MM.1S (cell line): ENCODE data around the gene UBE2E2.

ENCODE experiments used
- EZH2 ChIP-seq: fragments of 300-600 bp; sonication (generic); optimal IDR thresholded peaks from 2 replicates; pipeline ENCODE3; 2017; ENCODE audit warnings: low read depth, mild to moderate bottlenecking, antibody characterized with exemption, low read length, mixed read lengths
- EZH2phosphoT487 ChIP-seq: fragments of 300-600 bp; sonication (generic); IDR thresholded peaks from 2 replicates; pipeline ENCODE4 v1.6.1; 2018; ENCODE audit warnings: antibody characterized with exemption, low read length
- TF ChIP-seq, protein P1 (sequence below): fragments of 300-600 bp; sonication (generic); IDR thresholded peaks from 2 replicates; pipeline ENCODE4 v1.5.1; 2016; ENCODE audit warnings: antibody characterized with exemption, low read length, mixed read lengths

DNA sequence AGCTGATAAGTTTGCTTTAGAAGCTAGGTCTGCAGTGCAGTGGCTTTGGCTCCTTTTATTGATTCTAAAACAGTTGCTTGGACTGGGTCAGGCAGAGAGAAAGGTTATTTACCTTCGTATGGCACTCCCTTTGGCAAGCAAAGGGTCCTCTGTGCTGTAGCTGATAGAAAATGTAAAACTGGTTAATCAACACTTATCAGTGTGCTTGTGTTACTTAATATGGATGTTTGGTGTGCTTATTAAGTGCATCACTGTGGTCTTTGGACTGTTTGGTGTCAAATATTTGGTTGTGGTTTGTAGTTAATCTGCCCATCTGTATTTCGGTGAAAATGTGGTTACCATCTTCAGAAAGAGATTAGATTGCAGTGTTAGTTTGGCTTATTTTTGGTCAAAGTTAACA lies 16.0 kb downstream of the UBE2E2 start:
- TF ChIP-seq, protein P1, sequence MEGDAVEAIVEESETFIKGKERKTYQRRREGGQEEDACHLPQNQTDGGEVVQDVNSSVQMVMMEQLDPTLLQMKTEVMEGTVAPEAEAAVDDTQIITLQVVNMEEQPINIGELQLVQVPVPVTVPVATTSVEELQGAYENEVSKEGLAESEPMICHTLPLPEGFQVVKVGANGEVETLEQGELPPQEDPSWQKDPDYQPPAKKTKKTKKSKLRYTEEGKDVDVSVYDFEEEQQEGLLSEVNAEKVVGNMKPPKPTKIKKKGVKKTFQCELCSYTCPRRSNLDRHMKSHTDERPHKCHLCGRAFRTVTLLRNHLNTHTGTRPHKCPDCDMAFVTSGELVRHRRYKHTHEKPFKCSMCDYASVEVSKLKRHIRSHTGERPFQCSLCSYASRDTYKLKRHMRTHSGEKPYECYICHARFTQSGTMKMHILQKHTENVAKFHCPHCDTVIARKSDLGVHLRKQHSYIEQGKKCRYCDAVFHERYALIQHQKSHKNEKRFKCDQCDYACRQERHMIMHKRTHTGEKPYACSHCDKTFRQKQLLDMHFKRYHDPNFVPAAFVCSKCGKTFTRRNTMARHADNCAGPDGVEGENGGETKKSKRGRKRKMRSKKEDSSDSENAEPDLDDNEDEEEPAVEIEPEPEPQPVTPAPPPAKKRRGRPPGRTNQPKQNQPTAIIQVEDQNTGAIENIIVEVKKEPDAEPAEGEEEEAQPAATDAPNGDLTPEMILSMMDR: no peak
- TF ChIP-seq EZH2 (no peak), EZH2phosphoT487 (no peak)
